Measurements from ENCODE around the gene DBN1.

The DBN1 gene

GRCh38 chr5:177414481-177414880, 59.0 kb downstream of the DBN1 start:
- H3K27ac ChIP-seq (ENCODE audit: low read length): no peak overlapping the region
- H3K36me3 ChIP-seq (ENCODE audit: control insufficient read depth in 1 of 2, insufficient read depth in 2 of 2, low read length in 2 of 2): no peaks in the 10 kb centered on the region
- no peaks in the 10 kb centered on the region for H3K9me3 ChIP-seq (ENCODE audit: control insufficient read depth in 1 of 2, low read length in 2 of 2)
- no peak overlapping the region for H3K4me3 ChIP-seq (ENCODE audit: low read depth in 1 of 2, low read length in 2 of 2)
- H3K27me3 ChIP-seq (ENCODE audit: low read depth, low read length): no peaks in the 10 kb centered on the region
- H3K4me1 ChIP-seq (ENCODE audit: control insufficient read depth in 1 of 2, insufficient read depth in 2 of 2, low read length in 2 of 2): peaks cover 0 to 5% of the 10 kb centered on the region in 2 donors

GRCh38 chr5:177412603-177413233, 60.7 kb downstream of the DBN1 start:
- no peaks in the 10 kb centered on the region for H3K9me3 ChIP-seq (ENCODE audit: control insufficient read depth in 1 of 2, low read length in 2 of 2)
- H3K36me3 ChIP-seq (ENCODE audit: control insufficient read depth in 1 of 2, insufficient read depth in 2 of 2, low read length in 2 of 2): no peaks in the 10 kb centered on the region
- H3K27ac ChIP-seq (ENCODE audit: low read length): no peak overlapping the region
- peaks cover 0 to 5% of the 10 kb centered on the region in 2 donors for H3K4me1 ChIP-seq (ENCODE audit: control insufficient read depth in 1 of 2, insufficient read depth in 2 of 2, low read length in 2 of 2)
- H3K27me3 ChIP-seq (ENCODE audit: low read depth, low read length): no peaks in the 10 kb centered on the region
- H3K4me3 ChIP-seq (ENCODE audit: low read depth in 1 of 2, low read length in 2 of 2): peak overlapping the region in 1 of 2 donors; percentile 8

GRCh38 chr5:177410575-177410974, 62.9 kb downstream of the DBN1 start:
- Histone ChIP-seq H3K27me3 (ENCODE audit: low read depth, low read length) (no peaks in the 10 kb centered on the region), H3K4me3 (ENCODE audit: low read depth in 1 of 2, low read length in 2 of 2) (no peak overlapping the region), H3K4me1 (ENCODE audit: control insufficient read depth in 1 of 2, insufficient read depth in 2 of 2, low read length in 2 of 2) (no peaks in the 10 kb centered on the region), H3K36me3 (ENCODE audit: control insufficient read depth in 1 of 2, insufficient read depth in 2 of 2, low read length in 2 of 2) (no peaks in the 10 kb centered on the region), H3K9me3 (ENCODE audit: control insufficient read depth in 1 of 2, low read length in 2 of 2) (no peaks in the 10 kb centered on the region), H3K27ac (ENCODE audit: low read length) (no peak overlapping the region)

GRCh38 chr5:177409043-177409801, 64.2 kb downstream of the DBN1 start, which contains the start of gene F12:
F12 (minus strand) TSS chr5:177409564; CDS start chr5:177409527, 37 bp downstream.
- no peak within 1 kb of the TSS for H3K4me3 ChIP-seq (ENCODE audit: low read depth in 1 of 2, low read length in 2 of 2)
- no peaks in the 10 kb centered on the region for H3K9me3 ChIP-seq (ENCODE audit: control insufficient read depth in 1 of 2, low read length in 2 of 2)
- no peaks in the 10 kb centered on the region for H3K36me3 ChIP-seq (ENCODE audit: control insufficient read depth in 1 of 2, insufficient read depth in 2 of 2, low read length in 2 of 2)
- no peaks in the 10 kb centered on the region for H3K27me3 ChIP-seq (ENCODE audit: low read depth, low read length)
- peaks cover 0 to 6% of the 10 kb centered on the region in 2 donors for H3K4me1 ChIP-seq (ENCODE audit: control insufficient read depth in 1 of 2, insufficient read depth in 2 of 2, low read length in 2 of 2)
- H3K27ac ChIP-seq (ENCODE audit: low read length): no peak within 1 kb of the TSS

Measured in muscle layer of duodenum (tissue), 2 donors.